HEK293 (cell line): ENCODE data around the gene DACT2.

ENCODE experiments used
- BCL11A ChIP-seq: fragments of 450-650 bp; formaldehyde crosslinking; IDR thresholded peaks from 2 replicates; pipeline ENCODE4 v1.5.1; 2016; ENCODE audit warnings: low read depth, missing biosample characterization, missing genetic modification characterization
- MEIS1 ChIP-seq: sonication (generic); formaldehyde crosslinking; IDR thresholded peaks from 2 replicates; pipeline ENCODE4 v1.8.1; 2022; ENCODE audit warnings: missing genetic modification reagents, mild to moderate bottlenecking, borderline replicate concordance
- TCF7L2 ChIP-seq: IDR thresholded peaks from 2 replicates; pipeline ENCODE4 v1.6.1; 2011; ENCODE audit warnings: low read depth, mild to moderate bottlenecking, inconsistent platforms, low read length, moderate library complexity, borderline replicate concordance
- TSHZ1 ChIP-seq: fragments of 450-650 bp; formaldehyde crosslinking; IDR thresholded peaks from 2 replicates; pipeline ENCODE4 v1.5.1; 2016; ENCODE audit warnings: missing biosample characterization, missing genetic modification characterization, borderline replicate concordance
- YY1 ChIP-seq: fragments of 450-650 bp; formaldehyde crosslinking; IDR thresholded peaks from 2 replicates; pipeline ENCODE4 v1.5.1; 2018; ENCODE audit warnings: missing biosample characterization, missing genetic modification characterization
- ZNF23 ChIP-seq: fragments of 450-650 bp; formaldehyde crosslinking; IDR thresholded peaks from 2 replicates; pipeline ENCODE4 v1.5.1; 2016; ENCODE audit warnings: missing biosample characterization, missing genetic modification characterization, borderline replicate concordance
- ZNF501 ChIP-seq: fragments of 450-650 bp; formaldehyde crosslinking; IDR thresholded peaks from 2 replicates; pipeline ENCODE4 v1.5.1; 2016; ENCODE audit warnings: missing biosample characterization, missing genetic modification characterization
- ZXDB ChIP-seq: fragments of 450-650 bp; formaldehyde crosslinking; IDR thresholded peaks from 2 replicates; pipeline ENCODE4 v1.5.1; 2016; ENCODE audit warnings: missing biosample characterization, missing genetic modification characterization
- TF ChIP-seq, protein P1 (sequence below): fragments of 450-650 bp; formaldehyde crosslinking; IDR thresholded peaks from 2 replicates; pipeline ENCODE4 v1.5.1; 2016; ENCODE audit warnings: missing biosample characterization, missing genetic modification characterization

DNA sequence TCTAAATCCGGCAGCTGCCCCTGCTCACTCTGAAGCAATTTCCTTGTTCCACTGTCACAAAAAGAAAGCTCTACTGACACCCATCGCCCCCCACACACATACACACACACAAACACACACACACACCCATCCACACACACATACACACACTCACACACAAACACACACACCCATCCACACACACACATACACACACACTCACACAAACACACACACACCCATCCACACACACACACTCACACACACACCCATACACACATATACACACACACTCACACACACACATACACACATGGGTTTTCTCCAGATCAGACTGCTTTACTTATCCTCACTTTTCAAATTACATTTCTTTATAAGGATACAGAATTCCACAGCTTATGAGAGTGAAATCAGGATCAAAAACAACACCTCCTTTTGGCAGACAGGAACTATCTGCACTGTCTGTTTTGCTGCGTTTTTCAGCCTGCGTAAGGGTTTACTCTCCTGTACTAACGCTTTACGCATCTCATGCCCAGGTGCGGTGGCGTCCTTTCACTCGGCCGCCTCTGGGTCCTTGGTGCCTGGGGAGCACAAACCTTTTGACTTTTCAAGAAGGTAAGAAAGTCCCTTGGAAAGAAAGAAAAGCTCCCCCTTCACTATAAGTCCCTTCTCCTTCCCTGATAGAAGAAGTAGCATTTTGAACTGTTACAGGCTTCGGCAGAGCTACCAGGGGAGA lies 8.0 kb downstream of the DACT2 start:
- TF ChIP-seq, protein P1, sequence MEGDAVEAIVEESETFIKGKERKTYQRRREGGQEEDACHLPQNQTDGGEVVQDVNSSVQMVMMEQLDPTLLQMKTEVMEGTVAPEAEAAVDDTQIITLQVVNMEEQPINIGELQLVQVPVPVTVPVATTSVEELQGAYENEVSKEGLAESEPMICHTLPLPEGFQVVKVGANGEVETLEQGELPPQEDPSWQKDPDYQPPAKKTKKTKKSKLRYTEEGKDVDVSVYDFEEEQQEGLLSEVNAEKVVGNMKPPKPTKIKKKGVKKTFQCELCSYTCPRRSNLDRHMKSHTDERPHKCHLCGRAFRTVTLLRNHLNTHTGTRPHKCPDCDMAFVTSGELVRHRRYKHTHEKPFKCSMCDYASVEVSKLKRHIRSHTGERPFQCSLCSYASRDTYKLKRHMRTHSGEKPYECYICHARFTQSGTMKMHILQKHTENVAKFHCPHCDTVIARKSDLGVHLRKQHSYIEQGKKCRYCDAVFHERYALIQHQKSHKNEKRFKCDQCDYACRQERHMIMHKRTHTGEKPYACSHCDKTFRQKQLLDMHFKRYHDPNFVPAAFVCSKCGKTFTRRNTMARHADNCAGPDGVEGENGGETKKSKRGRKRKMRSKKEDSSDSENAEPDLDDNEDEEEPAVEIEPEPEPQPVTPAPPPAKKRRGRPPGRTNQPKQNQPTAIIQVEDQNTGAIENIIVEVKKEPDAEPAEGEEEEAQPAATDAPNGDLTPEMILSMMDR, result no peak
- TF ChIP-seq BCL11A (tag by site-specific recombination), result no peak
- no peak for TF ChIP-seq ZXDB (tag by site-specific recombination)
- no peak for TF ChIP-seq TSHZ1 (tag by site-specific recombination)
- TF ChIP-seq ZNF23 (tag by site-specific recombination), result no peak
- no peak for TF ChIP-seq MEIS1
- TF ChIP-seq YY1, result no peak
- TF ChIP-seq TCF7L2, result no peak
- TF ChIP-seq ZNF501, result no peak
